Forelimb muscle (tissue), 1 donor: ENCODE results near the gene CLEC1A. TPM values are rescaled to one million over a fixed set of nuclear protein-coding genes. Genes with fewer than 3 reads are reported as not detected.
A peak's percentile ranks its signal among the peaks of the same experiment; 100 is the strongest.

Experiments
- DNase-seq: peaks from one replicate; pipeline ENCODE4 v3.0.0-alpha.2; 2013; ENCODE audit warnings: low read depth
- polyA plus RNA-seq: library from polyadenylated mRNA; unstranded; fragments of 120-200 nt; gene quantifications from one replicate; pipeline ENCODE4 v1.2.1, GENCODE V29; 2013; ENCODE audit not compliant: insufficient read length

Gene CLEC1A
- 2.9 TPM for polyA plus RNA-seq

- no peak for DNase-seq
These were observed at the start of gene CLEC1A for GRCh38 chr12:10098791-10099190. CLEC1A (minus strand) TSS chr12:10098985; CDS start chr12:10098922, 63 bp downstream.

GRCh38 chr12:10147714-10148403 lies 49.1 kb upstream of the CLEC1A start:
- DNase-seq = no peak

GRCh38 chr12:10142976-10143589 lies 44.3 kb upstream of the CLEC1A start:
- no peak for DNase-seq

DNA sequence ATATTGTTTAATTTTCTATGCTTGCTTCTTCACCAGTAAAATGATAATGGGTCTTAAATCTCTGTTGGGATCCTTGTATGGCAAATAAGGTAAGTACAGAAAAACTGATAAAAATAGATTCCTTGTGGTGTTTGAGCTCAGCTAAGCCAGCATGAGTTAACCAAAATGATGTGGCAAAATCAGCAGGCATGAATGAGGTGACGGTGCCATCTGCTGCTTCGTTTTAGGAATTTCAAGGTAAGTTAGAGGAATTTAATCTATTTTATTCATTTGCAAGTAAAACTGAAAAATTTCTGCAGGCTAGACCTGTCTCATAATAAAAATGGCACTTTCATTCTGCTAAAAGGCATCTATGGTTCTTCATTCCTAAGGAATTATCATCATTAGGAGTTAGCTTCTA lies 41.2 kb upstream of the CLEC1A start:
- DNase-seq = no peak

- DNase-seq = no peak
These were observed 37.9 kb upstream of the CLEC1A start for GRCh38 chr12:10136637-10137205.

GRCh38 chr12:10135126-10135525 lies 36.3 kb upstream of the CLEC1A start:
- DNase-seq = no peak

DNA sequence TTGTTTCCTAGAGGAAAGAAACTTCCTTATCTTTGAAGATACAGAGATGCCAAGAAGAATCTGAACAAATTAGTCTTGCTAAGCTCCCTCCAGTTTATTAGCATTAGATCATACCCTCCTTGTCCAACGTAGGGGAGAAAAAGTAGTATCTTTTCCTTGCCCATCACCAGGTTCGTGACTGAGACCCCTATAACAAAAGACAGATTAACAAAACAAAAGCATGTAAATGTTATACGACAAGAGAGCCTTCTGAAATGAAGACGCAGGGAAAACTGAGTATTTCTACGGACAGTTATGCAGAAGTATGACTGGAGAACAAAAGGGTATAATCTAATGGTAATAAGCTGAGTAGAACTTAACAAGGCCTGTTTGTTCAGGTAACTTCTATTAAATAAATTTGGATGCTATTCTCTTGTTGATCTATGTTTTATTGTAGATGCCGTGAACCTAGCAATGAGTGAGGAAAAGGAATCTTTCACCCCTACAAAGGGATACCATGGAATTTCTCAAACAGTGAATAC lies 34.1 kb upstream of the CLEC1A start:
- no peak for DNase-seq

DNA sequence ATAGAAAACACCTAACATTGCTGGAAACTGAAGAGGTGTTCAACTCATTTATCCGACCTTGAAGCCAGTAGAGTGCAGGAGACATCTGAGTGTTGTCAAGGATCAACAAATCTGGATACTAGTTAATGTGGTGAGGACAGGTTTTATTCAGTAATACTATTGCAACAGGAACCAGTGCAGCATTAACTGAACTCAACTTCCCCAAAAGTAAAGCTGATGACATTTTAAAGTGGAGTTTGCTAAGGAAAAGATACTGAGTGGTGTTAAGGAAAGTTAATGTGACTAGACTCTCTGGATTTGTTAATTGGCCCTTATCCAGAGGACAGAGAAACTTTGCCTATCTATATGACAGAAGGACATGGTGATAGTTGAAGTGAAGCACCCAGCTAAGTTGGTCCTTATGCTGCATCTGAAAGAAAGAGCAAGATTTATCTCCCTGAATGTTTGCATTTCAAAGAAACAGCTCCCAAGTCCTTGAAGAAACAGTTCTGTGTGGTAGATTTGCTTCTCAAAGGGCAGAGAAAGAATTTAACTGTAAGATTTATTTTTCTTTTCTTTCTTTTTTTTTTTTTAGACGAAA lies 32.4 kb upstream of the CLEC1A start:
- DNase-seq = no peak

- DNase-seq = no peak
These were observed 31.3 kb upstream of the CLEC1A start, which contains the start of gene CLEC7A for GRCh38 chr12:10130042-10130441. CLEC7A (minus strand) TSS chr12:10130199; CDS start chr12:10130082, 117 bp downstream.

GRCh38 chr12:10128687-10129086 lies 29.9 kb upstream of the CLEC1A start:
- peak; percentile 20 for DNase-seq

GRCh38 chr12:10126413-10126812 lies 27.6 kb upstream of the CLEC1A start:
- no peak for DNase-seq

DNA sequence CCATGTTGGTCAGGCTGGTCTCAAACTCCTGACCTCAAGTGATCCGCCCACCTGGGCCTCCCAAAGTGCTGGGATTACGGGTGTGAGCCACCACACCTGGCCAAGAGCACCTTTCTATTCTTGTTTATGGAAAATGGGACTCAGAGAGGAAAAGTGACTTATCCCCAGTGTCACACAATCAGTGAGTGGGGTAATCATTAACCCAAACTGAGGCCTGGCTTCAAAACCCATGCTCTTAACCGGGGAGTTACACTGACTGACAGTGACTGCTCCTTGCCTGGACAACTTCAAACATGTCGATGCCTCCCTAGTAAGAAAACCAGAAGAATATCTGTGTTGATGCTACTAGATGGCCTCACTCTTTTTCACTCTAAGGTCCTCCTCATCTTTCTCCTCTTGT lies 23.9 kb upstream of the CLEC1A start:
- DNase-seq = no peak

DNA sequence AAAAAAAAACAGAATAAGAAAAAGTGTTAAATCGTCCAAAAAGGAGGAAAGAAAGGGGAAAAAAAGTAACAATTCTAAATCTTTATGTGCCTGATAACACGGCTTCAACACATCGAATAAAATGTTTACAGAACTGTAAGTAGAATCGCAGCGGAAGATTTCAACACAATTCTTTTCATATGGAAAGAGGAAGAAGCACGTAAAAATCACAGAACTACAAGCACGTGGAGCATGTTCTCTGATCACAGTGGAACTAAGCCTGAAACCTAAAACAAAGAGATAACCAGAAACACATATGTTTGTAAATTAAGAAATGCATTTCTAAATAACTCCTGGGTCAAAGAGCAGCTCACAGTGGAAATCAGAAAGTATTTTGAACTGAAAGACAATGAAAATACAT lies 22.5 kb upstream of the CLEC1A start:
- DNase-seq = no peak

DNA sequence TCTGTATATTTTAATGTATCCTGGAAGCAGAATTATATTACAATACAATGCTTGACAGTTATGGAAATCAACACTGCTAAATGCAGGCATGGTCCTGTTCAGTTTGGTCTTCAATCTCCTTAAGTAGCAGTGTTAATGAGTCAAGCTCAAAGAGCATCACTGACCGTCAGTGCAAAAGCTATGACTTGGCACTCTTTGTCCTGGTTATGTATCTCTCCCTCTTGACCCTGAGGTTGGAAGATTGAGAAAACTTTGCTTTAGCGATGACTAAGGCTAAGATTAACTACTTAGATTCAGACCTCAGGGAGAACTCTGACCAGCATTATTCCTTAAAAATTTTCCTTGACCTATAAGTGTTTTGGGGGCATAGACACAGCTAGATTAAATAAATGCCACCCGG lies 20.3 kb upstream of the CLEC1A start:
- no peak for DNase-seq

GRCh38 chr12:10115890-10116289 lies 17.1 kb upstream of the CLEC1A start:
- DNase-seq = no peak

- no peak for DNase-seq
These were observed 16.5 kb upstream of the CLEC1A start for GRCh38 chr12:10115311-10115710.

DNA sequence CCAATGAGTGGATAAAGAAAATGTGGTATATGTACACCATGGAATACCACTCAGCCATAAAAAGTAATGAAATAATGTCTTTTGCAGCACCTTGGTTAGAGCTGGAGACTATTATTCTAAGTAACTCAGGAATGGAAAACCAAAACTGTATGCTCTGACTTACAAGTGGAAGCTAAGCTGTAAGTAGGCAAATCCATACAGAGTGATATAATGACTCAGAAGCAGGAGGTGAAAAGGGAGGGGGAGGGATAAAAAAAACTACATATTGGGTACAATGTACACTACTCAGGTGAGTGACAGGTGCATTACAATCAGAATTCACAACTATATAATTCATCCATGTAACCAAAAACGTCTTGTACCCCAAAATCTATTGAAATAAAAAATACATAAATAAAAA lies 15.1 kb upstream of the CLEC1A start:
- DNase-seq = no peak

- no peak for DNase-seq
These were observed 14.3 kb upstream of the CLEC1A start for GRCh38 chr12:10113075-10113474.

- DNase-seq = no peak
These were observed 12.7 kb upstream of the CLEC1A start for GRCh38 chr12:10111451-10111850.

- no peak for DNase-seq
These were observed 11.6 kb upstream of the CLEC1A start for GRCh38 chr12:10110256-10110844.

DNA sequence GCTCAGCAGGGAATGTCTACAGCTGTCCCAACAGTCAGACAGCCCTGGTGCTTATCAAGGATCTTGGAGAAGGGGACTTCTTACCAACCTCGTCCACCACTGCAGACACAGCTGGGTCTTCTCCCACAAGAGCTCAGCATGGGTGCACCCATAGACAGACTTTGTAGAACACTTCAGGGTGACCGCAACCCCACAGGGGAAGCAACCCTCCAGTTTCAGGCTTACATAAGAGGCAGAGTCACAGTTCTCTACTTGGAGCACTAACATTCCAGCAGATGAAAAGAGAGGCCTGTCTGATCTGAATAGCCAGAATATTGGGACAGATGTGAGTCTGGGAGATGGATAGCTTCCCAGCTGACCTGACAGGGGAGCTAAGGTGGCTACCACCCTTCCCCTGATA lies 3.5 kb upstream of the CLEC1A start:
- no peak for DNase-seq

- DNase-seq = no peak
These were observed 2.9 kb upstream of the CLEC1A start for GRCh38 chr12:10101648-10102220.
